ENCODE measurements around the gene LYRM7. TPM values are rescaled to one million over a fixed set of nuclear protein-coding genes. Genes with fewer than 3 reads are reported as not detected.

LYRM7 gene
- total and polyA plus RNA-seq, 8 donors = 1.3 to 17.1 (median 3.6) TPM

DNA sequence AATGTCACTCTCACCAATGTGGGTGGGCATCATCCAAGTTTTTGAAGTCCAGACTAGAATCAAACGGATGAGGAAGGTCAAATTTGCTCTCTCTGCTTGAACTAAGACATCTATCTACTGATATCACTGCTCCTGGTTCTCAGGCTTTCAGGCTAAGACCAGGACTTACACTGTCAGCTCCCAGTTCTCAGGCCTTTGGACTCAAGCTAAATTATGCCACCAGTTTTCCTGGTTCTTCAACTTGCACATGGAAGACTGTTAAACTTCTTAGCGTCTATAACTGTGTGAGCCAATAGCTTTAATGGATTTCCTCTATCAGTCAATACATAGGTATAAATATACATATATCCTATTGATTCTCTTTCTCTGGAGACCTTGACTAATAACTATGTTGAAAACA lies 35.3 kb downstream of the LYRM7 start:
- H3K9me3 ChIP-seq = no peaks in the 10 kb centered on the region
- H3K4me3 ChIP-seq = no peak overlapping the region
- 80 to 100% (median 85%) methylated on average over 2 of the region's 2 CpGs for WGBS, 5 donors
- TF ChIP-seq EP300 (IDR thresholded peaks at IDR 0.05) (no peak), CTCF (IDR thresholded peaks at IDR 0.05) (no peak), POLR2A (IDR thresholded peaks at IDR 0.05) (no peak), POLR2AphosphoS5 (IDR thresholded peaks at IDR 0.05) (no peak)
- no peak overlapping the region for H3K27ac ChIP-seq
- peaks cover 0 to 12% (median 3%) of the 10 kb centered on the region in 4 donors for H3K4me1 ChIP-seq
- H3K27me3 ChIP-seq = no peaks in the 10 kb centered on the region
- peaks cover 0 to 12% (median 3%) of the 10 kb centered on the region in 4 donors for H3K36me3 ChIP-seq
- DNase-seq = no peak
- intact Hi-C loops (cut with DNase I; ENCODE audit: low total_unique reads) = no loop called here

DNA sequence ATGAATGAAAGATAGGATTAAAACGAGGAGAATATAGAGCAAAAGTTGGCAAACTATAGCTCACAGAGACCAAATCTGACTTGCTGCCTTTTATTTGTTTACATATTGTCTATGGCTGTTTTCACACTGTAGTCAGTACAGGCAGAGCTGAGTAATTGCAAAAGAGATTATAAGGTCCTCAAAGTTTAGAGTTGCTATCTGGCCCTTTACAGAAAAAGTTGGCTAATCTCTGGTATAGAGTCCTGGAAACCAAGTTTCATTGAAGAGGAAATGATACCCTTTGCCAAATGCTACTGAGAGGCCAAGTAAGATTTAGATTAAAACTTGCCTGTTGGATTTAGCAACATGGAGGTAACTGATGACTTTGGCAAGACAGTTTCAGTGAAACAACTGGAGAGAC lies 36.0 kb downstream of the LYRM7 start:
- Histone ChIP-seq H3K4me1 (peaks cover 0 to 12% (median 3%) of the 10 kb centered on the region in 4 donors), H3K4me3 (no peak overlapping the region), H3K36me3 (peaks cover 0 to 9% (median under 1%) of the 10 kb centered on the region in 4 donors), H3K9me3 (no peaks in the 10 kb centered on the region), H3K27me3 (no peaks in the 10 kb centered on the region), H3K27ac (no peak overlapping the region)
- TF ChIP-seq EP300 (IDR thresholded peaks at IDR 0.05) = no peak
- TF ChIP-seq CTCF (IDR thresholded peaks at IDR 0.05) = no peak
- TF ChIP-seq POLR2A (IDR thresholded peaks at IDR 0.05) = no peak
- TF ChIP-seq POLR2AphosphoS5 (IDR thresholded peaks at IDR 0.05) = no peak
- DNase-seq = no peak
- 20 to 38% (median 26%) methylated on average over 1 of the region's 1 CpG for WGBS, 5 donors
- intact Hi-C loops (cut with DNase I; ENCODE audit: low total_unique reads) = no loop called here

GRCh38 chr5:131209175-131209505 lies 38.4 kb downstream of the LYRM7 start:
- Histone ChIP-seq H3K27me3 (no peaks in the 10 kb centered on the region), H3K9me3 (no peaks in the 10 kb centered on the region), H3K4me3 (no peak overlapping the region), H3K4me1 (peaks cover 0 to 12% (median 3%) of the 10 kb centered on the region in 4 donors), H3K36me3 (no peaks in the 10 kb centered on the region), H3K27ac (no peak overlapping the region)
- WGBS, 5 donors = 80 to 100% (median 93%) methylated on average over 1 of the region's 1 CpG
- intact Hi-C loops (cut with DNase I; ENCODE audit: low total_unique reads) = no loop called here
- TF ChIP-seq POLR2A (IDR thresholded peaks at IDR 0.05) (no peak), EP300 (IDR thresholded peaks at IDR 0.05) (no peak)
- no peak for DNase-seq

DNA sequence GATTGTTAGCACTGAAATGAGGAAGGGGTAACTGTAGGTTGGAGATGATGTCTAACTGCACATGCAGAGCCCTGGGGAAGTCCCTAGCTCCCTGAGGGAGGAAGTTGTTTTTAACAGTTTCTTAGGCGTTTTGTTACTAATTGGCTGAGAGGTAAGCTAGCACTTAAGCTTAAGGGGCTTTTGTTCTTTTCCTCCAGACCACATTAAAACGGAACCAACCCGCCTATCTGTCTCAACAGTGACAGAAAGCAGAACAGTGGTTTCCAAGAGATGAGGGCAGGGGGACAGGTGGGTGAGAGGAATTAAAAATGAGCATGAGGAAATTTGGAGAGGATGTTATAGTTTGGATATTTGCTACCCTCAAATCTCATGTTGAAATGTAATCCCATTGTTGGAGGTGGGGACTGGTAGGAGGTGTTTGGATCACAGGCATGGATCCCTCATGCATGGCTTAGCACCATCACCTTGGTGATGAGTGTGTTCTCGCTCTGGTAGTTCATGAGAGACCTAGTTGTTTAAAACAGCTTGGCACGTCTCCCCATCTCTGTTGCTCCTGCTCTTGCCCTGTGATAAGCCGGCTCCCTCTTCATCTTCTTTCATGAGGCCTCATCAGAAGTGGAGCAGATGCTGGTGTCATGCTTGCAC lies 38.9 kb downstream of the LYRM7 start:
- no peaks in the 10 kb centered on the region for H3K9me3 ChIP-seq
- H3K27me3 ChIP-seq = no peaks in the 10 kb centered on the region
- peaks cover 0 to 12% (median 3%) of the 10 kb centered on the region in 4 donors for H3K4me1 ChIP-seq
- no peak overlapping the region for H3K4me3 ChIP-seq
- 49 to 58% (median 52%) methylated on average over 6 of the region's 6 CpGs for WGBS, 5 donors
- peak in 1 of 2 donors; percentile 72 for DNase-seq
- H3K36me3 ChIP-seq = no peaks in the 10 kb centered on the region
- TF ChIP-seq CTCF (IDR thresholded peaks at IDR 0.05) (no peak), POLR2A (IDR thresholded peaks at IDR 0.05) (no peak), POLR2AphosphoS5 (IDR thresholded peaks at IDR 0.05) (no peak), EP300 (IDR thresholded peaks at IDR 0.05) (no peak)
- H3K27ac ChIP-seq = peak overlapping the region in 1 of 5 donors; percentile 11
- intact Hi-C loops (cut with DNase I; ENCODE audit: low total_unique reads) = no loop called here

DNA sequence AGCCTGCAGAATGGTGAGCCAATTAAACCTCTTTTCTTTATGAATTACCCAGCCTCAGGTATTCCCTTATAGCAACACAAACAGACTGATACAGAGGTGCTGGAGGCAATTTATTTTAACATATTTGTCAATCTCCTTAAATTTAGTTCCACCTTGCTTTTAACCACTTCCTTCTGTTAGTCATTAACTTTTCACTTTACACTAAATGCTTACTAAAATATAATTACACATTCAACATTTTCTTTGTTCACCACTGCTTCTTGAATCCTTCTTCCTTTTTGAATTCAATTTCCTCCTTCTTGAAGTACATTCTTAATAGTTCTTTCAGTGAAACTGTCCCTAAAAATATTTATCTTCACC lies 39.4 kb downstream of the LYRM7 start:
- no peaks in the 10 kb centered on the region for H3K36me3 ChIP-seq
- H3K4me1 ChIP-seq = peaks cover 0 to 12% (median 3%) of the 10 kb centered on the region in 4 donors
- no peak overlapping the region for H3K4me3 ChIP-seq
- H3K9me3 ChIP-seq = no peaks in the 10 kb centered on the region
- DNase-seq = no peak
- peak overlapping the region in 1 of 5 donors; percentile 11 for H3K27ac ChIP-seq
- no peak for TF ChIP-seq EP300 (IDR thresholded peaks at IDR 0.05)
- no peak for TF ChIP-seq POLR2A (IDR thresholded peaks at IDR 0.05)
- TF ChIP-seq POLR2AphosphoS5 (IDR thresholded peaks at IDR 0.05) = no peak
- TF ChIP-seq CTCF (IDR thresholded peaks at IDR 0.05) = no peak
- no peaks in the 10 kb centered on the region for H3K27me3 ChIP-seq
- intact Hi-C loops (cut with DNase I; ENCODE audit: low total_unique reads) = no loop called here

Data from stomach (tissue), 9 donors.